Measurements from ENCODE around the gene TADA2B.

Gene TADA2B

DNA sequence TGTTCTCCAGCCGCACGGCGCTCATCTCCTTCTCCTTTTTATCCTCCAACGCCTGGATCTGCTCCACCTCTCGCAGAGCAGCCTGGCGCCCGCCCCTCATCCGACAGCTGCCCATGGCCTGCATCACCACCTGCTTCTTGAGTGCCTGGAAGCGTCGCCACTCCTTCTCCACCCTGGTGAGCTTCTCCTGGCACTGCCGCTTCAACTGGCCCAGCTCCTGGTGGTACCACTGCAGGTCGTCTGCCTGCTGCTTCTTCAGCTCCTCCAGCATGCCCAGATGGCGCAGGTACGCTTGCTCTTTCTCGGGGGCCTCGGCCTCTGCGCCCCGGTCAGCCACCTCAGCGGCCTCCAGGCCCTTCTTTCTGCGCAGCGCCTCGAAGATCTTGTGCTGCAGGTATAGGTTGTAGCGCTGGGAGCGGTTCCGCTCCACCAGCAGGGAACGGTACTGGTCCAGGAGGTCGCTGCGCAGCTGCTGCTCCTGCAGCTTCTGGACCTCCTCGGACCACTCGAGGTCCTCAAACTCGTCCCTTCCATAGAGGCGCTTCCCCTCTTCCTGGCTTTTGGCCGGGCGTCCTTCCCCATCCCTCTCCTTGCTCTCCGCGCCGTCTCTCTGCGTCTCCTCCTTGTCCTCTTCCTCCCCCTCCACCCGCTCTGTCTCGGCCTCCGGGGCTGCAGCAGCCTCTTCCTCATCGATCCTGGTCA lies 1.2 kb upstream of the TADA2B start:
- DNase-seq, result peak; percentile 14

DNA sequence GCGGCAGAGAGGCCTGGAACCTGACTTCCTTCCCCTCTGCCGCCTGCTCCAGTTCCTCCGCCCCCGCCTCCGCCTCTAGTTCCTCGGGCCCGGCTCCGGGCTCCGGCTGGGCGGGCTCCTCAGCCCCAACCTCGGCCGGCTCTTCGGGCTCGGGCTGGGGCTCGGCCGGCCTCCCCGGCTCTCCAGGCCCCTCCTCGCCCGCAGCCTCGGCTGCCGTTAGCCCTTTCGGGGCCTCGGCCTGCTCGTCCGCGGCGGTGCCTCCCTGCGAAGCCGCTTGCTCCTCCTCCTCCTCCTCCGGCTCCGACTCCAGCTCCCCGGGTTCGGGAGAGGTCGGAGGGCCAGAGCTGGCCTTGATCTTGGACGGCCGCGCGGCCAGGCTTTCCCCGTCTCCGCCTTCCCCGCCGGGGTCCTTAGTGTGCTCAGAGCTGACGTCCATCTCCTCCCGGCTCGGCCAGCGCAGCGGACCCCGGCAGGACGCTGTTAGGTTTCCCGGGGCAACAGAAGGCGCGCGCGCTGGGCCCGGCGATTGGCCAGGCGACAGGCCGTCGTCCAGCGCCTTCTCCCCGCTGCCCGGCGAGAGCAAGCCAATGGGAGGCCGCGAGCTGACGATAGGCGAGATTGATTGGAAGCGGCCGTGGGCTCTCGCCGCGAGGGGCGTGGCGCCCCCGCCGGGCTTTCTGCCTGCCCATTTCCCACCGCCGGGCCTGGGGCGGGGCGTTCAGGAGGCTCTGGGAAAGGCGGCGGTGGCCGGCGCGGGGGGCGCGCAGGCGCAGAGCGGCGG lies 479 bp upstream of the TADA2B start:
- peak; percentile 96 for DNase-seq

DNA sequence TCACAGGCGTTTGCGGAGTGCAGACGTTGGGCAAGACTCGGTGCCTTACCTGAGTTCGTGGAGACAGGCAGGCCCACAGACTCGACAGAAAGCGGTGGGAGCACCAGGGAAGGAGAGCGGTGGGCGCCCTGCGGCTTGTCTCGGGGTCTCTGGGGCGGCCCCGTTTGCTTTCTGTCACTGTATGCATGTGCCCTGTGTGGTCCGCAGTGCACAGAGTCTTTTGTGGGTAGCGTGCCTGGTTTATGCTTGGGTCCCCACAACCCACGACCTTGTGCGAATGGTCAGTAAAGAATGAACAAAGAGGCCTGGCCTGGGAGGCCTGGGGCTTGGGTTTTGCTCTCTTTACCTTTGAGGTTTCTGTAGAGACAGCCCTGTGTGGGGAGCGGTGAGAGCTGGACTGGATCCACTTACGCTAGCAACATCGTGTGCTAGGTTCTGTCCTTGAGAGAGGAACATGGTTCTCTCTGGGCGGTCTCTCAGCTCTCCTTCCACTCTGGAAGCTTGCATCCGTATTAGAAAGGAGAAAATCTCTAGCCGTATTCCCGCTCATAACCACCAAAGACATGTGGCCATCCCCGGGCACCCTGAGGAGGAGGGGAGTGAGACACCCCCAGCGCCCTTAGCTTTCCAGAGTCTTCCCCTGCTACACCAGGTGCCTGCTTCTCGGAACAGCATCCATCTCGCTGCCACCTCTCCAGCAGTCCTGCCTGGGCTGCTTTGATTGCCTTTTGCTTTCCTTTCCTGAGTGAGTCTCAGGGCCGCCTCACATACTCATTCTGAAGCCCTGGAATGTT lies 1.2 kb downstream of the TADA2B start:
- no peak for DNase-seq

DNA sequence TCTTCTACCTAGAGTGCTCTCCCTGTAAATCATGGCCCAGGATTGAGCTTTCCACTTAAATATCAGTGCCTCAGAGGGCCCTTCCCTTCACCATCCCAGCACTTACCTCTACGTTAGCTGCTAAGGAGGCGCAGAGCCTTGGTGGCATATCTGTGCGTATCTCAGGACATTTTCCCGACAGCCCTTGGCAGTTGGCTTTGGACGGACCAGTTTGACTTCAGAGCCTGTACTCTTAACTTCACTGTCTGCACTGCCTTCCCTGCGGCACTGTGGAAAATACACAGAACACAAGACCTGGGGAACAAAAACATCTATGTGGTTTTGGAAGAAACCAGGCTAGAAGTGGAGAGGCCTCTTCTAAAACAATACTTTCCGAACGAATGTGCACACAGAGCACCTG lies 2.4 kb downstream of the TADA2B start:
- no peak for DNase-seq

DNA sequence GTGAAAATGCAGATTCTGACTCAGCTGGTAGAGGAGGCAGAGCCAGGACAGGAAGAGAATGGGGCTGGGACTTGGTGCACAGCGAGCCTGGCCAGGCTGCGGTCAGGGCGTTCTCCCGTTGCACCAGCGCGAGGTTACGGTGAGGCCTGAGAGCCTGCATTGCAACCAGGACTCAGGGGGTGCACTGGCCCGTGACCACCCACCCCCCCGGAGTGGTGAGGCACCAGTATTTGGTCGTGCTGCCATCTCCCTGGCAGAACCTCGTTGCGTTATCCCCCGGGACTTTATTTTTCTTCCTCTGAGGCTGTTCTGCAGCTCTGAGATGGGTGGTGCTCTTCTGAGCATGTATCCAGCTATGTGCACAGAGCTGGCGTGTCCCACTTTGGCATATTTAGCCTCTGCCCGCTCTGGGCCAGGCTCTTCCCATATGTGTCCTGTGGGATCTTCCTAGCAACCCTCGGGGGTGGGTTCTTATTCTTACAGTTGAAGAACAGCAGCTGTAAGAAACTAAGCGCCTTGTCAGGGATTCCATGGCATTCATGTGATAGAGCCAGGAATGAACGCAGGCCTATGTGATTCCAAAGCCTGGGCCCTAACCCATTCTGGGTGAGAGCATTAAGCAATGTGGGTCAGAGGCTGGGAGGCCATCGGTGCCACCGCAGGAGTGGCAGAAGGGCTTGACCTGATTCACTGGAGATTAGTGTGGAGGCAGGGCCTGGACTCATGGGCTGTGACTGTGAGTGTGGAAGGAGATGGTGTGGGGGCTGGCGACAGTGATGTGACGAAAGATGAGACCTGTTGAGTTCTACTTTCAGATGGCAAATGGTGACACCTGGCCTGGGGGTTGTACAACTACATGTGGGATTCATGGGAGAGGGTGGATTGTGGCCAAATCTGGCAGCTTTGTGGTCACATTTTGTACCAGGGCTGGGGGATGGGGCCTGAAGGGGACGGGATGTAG lies 3.1 kb downstream of the TADA2B start:
- DNase-seq, result no peak

DNA sequence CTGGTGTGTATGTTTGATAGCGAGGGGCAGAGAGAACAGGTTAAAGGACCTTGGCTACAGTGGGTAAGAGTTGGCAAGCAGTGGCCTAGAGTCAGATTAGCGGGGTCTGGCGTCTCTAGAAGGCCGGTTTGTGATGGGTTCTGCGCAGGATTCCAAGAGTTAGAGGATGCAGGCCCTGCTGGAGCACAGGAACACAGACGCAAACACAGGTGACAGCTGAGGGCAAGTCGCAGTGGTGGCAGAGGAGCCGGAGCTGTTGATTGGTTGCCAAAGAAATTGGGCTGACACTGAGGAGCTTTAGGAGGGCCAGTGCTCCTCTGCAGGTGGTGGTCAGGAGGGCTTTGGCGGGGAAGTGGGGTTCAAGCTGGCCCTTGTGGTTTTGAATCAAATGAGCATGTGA lies 3.8 kb downstream of the TADA2B start:
- no peak for DNase-seq

DNA sequence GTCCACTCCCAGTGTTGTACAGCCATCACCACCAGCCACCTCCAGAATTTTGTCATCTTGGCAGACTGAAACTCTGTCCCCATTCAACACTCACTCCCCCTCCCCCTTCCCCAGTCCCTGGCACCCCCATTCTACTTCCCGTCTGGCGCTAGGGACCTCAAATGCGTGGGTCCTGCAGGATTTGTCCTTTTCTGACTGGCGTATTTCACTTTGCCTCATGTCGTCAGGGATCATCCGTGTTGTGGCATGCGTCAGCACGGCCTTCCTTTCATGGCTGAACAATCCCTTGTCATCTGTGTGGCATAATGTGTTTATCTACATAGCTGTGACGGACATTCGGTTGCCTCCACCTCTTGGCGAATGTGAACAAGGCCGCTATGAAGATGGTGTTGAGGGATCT lies 5.5 kb downstream of the TADA2B start:
- DNase-seq, result no peak

DNA sequence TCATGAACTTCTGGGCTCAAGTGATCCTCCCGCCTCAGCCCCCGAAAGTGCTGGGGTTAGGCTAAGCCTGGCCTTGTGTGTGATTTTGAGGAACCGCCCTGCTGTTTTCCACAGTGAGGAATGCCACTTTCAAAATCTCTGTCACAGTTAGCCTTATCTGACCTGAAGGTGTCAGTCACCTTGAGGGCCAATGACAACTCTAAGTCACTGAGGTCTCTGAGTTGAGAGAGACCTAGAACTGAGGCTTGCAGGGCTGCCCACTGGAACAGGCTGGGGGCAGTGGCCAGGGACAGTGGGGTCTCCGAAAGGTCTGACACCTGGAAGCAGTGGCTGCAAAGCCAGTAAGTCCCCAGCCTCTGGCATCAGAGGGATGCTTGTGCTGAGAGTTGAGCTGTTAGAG lies 6.1 kb downstream of the TADA2B start:
- DNase-seq, result no peak

DNA sequence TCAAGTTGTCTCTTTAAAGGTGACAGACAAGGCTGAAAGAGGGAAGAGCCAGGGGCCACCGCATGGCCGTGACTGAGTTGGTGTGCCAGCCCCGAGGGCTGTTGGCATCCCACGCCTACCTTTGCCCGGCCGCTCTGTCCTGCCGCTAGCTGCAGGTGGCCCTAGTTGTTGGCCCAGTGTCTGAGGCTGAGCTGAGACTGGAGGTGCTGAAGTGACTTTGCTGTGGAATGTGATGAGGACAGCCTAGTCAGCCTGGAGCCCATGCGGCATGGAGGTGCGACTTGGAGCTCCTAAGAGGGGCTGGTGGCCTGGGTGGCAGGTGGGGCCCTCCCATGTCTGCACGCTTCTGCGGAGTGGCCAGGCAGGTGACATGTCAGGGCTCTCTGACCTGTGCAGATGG lies 6.6 kb downstream of the TADA2B start:
- no peak for DNase-seq

DNA sequence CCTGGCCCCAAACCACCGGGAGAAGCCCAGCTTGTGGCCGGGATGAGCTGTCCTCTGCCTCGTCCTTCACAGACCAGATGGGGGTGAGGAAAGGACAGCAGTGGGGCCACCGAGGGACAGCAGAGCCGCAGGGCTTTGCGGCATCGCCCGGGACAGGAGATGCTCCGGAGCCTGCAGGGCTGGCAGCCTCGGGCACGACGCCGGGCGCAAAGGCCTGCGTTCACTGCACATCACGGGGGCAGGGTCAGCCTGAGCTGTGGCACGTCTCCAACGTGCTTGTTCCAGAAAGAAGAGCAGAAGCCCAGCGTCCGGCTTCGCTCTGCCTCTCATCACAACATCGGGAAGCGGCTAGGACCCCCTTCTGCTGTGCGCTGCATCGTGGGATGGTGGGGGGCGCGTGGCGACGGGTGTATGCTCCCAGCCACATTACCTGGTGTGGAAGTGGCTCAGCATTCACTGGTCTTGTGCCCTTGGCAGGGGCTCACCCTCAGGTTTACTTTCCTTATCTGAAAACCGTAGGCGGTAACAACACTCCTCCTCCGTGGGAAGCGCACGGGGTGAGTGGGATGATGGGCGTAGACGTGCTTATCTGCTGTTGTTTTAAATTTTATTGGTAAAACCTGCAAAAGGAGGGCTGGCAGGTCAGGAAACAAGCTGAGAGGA lies 7.4 kb downstream of the TADA2B start:
- DNase-seq, result no peak

DNA sequence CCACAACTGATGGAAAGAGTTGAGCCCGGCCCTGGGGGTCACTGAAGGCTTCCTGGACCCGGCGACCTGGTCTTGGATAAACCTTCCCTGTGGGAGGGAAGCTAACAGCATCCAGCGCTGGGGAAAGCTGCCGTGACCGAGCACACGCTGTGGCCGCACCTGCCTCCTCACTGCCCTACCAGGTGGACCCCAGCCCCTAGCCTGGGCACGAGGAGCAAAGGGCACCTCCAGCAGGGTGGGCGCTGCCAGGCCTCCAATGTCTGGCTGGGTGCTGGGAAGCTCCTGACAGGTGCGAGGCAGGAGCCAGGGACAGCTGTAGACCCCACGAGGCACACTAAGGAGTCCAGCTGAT lies 7.9 kb downstream of the TADA2B start:
- DNase-seq, result no peak

DNA sequence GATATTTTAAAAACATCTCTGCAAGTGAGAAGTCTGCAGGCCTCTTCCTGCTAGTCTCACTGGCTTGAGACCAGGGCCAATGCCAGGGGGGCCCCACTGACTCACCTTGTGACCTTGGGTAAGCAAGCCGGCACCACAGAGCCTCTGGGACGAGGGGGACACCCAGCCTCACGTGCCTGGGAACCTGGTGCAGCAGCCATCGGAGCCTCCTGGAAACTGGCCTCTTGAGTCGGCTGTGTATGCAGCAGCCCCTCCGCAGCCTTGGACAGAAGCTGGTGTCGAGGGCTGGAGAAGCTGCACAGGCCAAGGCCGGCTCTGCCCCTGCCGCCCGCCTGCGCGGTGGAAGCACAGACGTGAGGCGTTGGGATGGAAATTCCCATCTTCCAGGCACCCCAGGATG lies 8.7 kb downstream of the TADA2B start:
- no peak for DNase-seq

DNA sequence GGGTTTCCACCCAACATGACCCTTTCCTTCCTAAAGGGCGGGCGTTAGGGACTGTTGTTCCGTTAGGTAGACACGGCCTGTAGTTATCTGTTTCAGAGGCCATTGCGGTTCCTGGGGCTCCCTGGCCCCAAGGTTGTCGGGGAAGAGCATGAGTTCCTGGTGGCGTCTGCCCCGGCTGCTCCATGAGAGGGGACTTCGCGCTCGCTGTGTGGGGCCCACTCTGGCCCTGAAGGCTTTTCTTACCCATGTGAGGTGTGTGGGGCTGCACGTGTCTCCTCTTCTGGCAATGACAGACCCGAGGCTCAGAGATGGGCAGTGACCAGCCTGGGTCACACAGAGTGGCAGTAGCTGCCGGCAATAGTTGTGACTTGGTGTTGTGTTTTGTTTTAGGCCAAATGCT lies 9.1 kb downstream of the TADA2B start:
- no peak for DNase-seq

DNA sequence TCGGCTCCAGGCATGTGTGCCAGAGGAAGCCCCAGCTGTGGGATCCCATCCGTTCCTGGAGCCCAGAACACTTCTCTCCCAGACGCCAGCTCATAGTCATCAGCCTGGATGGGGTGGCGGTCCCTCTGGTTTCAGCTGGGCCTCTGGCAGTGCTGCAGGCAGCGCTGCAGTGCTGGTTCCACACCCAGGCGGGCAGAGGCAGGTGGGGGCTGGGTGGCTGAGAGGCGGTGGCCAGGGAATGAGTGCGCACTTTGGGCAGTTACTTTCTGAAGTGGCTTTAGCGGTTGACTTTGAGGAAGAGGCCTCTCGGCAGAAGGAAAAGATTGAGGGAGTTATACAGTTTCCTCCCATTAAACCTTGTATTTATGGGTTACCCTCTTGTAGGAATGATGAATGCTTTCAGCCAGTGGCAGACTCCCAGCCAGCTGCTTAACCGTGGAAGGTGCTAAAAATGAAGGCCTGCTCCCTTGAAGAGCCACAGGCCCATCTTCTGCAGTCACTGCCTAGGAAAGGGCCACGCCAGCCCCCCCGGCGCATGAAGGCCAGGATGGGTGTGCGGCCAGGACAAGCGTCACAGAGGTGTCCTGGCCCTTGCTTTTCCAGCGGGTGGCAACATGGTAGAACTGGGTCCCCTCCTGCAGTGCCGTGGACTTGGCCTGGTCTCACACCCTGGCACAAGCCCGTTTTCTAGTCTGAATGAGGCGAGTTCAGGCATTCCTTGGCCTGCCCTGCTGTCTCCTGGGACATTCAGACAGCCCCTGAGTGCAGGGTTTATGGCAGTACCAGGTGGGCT lies 9.9 kb downstream of the TADA2B start:
- DNase-seq, result no peak

DNA sequence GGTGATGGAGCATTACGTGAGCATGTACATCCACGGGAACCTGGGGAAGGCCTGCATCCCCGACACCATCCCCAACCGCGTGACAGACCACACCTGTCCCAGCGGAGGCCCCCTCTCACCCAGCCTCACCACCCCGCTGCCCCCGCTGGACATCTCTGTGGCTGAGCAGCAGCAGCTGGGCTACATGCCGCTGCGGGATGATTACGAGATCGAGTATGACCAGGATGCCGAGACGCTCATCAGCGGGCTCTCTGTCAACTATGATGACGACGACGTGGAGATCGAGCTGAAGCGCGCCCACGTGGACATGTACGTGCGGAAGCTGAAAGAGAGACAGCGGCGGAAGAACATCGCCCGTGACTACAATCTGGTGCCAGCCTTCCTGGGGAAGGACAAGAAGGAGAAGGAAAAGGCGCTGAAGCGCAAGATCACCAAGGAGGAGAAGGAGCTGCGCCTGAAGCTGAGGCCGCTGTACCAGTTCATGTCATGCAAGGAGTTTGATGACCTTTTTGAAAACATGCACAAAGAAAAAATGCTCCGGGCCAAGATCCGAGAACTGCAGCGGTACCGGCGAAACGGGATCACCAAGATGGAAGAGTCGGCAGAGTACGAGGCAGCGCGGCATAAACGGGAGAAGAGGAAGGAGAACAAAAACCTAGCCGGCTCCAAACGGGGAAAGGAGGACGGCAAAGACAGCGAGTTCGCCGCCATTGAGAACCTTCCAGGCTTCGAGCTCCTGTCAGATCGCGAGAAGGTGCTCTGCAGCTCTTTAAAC lies 11.1 kb downstream of the TADA2B start:
- DNase-seq, result no peak

DNA sequence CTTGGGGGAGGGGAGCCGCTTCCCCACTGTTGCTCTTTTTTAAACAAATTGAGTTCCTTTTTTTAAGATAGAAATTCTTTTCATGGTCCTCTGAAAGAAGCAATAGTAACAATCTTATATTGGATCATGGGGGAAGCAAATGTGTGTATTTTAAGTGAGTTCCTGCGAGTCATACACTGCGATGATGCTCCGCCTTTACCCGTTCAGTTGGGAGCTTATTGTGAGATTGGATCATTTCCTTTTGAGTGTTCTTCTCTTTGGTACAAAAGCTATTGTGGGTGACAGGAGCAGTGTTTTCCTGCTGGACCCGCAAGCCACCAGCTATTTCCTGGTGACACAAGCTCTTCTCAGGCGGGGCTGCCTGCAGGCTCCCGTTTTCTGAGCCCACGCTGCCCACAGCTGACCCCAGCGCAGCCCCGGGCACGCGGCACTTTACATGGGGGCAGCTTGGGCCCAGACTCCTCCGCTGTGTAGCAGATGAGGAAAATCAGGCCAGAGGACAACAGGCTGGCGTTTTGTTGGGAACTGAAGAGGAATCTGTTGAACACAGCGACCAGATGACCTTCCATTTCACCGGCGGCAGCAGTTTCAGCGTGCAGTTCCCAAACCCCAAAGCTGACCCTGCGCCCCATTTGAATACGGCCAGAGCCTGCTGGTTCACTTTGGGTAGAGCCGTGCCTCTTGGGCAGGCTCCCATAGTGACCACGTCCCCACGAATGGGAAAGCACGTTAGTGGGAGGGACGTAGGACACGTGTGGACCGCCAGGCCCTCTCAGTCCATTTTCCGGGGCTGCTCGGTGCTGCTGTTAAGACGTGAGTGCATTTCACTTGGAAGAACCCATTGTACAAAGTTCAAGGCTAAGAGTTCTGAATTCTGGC lies 12.2 kb downstream of the TADA2B start:
- DNase-seq, result no peak

DNA sequence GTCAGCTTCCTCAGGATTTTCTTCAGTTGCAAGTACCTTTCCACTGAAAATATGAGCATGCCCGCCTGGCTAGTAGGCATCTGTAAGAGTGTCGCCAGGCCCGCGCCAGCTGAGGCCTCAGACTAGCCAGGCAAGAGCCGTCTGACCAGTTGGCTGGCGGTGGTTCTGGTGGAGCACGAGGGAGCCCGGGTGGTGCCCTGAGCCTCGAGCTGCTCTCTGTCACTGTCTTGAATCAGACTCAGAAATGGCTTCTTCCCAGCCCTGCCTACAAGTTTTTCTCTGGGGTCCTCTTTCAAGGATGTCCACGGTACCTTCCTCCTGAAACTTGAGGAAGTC lies 12.8 kb downstream of the TADA2B start:
- DNase-seq, result no peak

DNA sequence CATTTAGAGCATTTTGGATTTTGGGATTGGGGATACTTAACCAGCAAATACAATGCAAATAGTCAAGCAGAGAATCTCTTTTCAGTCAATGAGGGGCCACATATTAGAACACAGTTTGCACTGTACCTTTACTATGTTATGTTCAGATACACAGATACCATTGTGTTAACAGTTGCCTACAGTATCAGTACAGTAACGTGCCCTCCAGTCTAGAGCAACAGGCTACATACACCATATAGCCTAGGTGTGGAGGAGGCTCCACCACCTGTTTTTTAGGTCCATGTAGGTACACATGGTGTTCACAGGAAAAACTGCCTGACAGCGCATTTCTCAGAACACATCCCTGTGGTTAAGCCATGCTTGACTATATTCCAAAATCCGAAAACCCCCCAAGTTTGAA lies 15.6 kb downstream of the TADA2B start:
- no peak for DNase-seq

DNA sequence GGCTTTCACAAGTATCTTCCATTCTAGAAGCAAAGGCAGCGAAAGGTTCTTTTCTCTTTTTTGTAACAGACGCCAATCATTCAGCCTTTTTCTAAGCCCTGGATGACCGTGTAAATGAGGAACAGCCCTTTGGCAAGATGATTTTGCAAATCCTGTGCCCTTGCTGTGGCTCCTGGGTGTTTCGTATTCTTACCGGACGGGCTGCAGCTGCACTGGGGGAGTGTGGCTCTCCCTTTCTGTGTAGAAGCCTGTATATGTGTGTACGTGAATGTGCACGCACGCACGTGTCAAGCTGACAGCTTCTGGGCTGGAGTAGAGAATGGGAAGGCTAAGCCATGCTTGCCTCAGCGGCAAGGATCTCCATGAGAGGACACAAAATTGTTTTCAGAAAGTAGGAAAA lies 16.5 kb downstream of the TADA2B start:
- no peak for DNase-seq

Data from NCI-H1092 (cell line).